Measurements from ENCODE around the gene TRAF3IP3.

GRCh38 chr1:209707308-209707707, 48.5 kb upstream of the TRAF3IP3 start:
- TF ChIP-seq CTCF (IDR thresholded peaks at IDR 0.05) = no peak
- no peak for TF ChIP-seq POLR2A (IDR thresholded peaks at IDR 0.05)
- no peak for TF ChIP-seq POLR2AphosphoS5 (IDR thresholded peaks at IDR 0.05)
- no peak for TF ChIP-seq EP300 (IDR thresholded peaks at IDR 0.05)
